Thyroid gland (tissue), 4 donors: ENCODE measurements around the gene KRTAP5-4. TPM values are rescaled to one million over a fixed set of nuclear protein-coding genes. Genes with fewer than 3 reads are reported as not detected.

ENCODE experiments used
- DNase-seq, 2 donors: peaks; one replicate each; pipeline ENCODE4 v3.0.0-alpha.2; 2019
- H3K27ac ChIP-seq, 3 donors: fragments of 200-600 bp; sonication (generic); 1 replicate in 2 of 3; 2 replicates in 1 of 3; pipeline ENCODE4 v1.5.1; 2016 to 2019; ENCODE audit warnings: mild to moderate bottlenecking in 1 of 3, moderate library complexity in 1 of 3
- H3K27me3 ChIP-seq: fragments of 200-600 bp; sonication (generic); one replicate; pipeline ENCODE4 v1.5.1; 2019
- H3K36me3 ChIP-seq, 2 donors: fragments of 200-600 bp; sonication (generic); one replicate each; pipeline ENCODE4 v1.5.1; 2016 to 2019
- H3K4me1 ChIP-seq, 2 donors: fragments of 200-600 bp; sonication (generic); one replicate each; pipeline ENCODE4 v1.5.1; 2017 to 2019
- H3K4me3 ChIP-seq, 3 donors: fragments of 200-600 bp; sonication (generic); replicated peaks in 1 of 3; 1 replicate in 2 of 3; 2 replicates in 1 of 3; pipeline ENCODE4 v1.5.1; 2016; ENCODE audit warnings: mild to moderate bottlenecking in 1 of 3
- H3K9me3 ChIP-seq: fragments of 200-600 bp; sonication (generic); one replicate; pipeline ENCODE4 v1.5.1; 2017
- POLR2A ChIP-seq, 2 donors: fragments of 450-650 bp; IDR thresholded peaks; one replicate each; pipeline ENCODE4 v1.6.1; 2017; ENCODE audit warnings: antibody characterized with exemption in 2 of 2, mild to moderate bottlenecking in 2 of 2, moderate library complexity in 1 of 2
- WGBS, 2 donors: methylation state at CpG; one replicate each; pipeline ENCODE4 v1.1.5; 2017; 5-methylcytosine and 5-hydroxymethylcytosine counted together
- intact Hi-C: fragments of 100-400 bp; cut with DNase I; formaldehyde crosslinking; loops from one replicate; pipeline ENCODE4 v1.15.1; 2023
- total RNA-seq, 4 donors: library from RNA; depleted of rRNA; stranded (reverse); fragments of >200 nt; gene quantifications; one replicate each; pipeline ENCODE4 v1.2.3, GENCODE V29; 2016
- TF ChIP-seq, protein P1 (sequence below), 6 experiments: fragments of 200-600 bp in 3 of 6; fragments of 450-650 bp in 3 of 6; sonication (generic) in 3 of 6; IDR thresholded peaks; one replicate each; pipeline ENCODE4 v1.5.1; 2016 to 2019; ENCODE audit warnings: antibody characterized with exemption in 6 of 6, mild to moderate bottlenecking in 2 of 6, inconsistent platforms in 1 of 6, moderate library complexity in 1 of 6

Gene KRTAP5-4
- total RNA-seq, 4 donors from 2014 or later, result not detected

DNA sequence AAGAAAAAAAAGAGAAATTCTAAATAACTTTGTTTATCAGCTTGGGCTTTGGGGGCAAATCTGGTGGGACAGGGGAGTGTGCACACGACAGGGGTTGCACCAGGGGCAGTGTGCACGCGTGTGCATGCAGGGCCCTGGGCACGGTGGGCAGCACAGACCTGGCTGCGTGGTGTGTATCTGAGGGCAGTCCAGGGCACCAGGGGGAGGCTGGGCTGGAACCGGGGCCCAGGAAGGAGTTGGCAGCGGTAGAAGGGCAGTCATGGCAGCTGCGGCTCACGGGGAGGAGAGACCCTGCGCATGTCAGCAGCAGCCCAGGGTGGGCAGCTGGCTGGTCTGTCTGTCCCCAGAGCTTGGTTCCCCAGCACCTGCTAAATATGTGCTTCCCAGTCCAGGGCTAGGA, 11.9 kb upstream of the KRTAP5-4 start:
- Histone ChIP-seq H3K27ac (no peak overlapping the region), H3K4me1 (no peaks in the 10 kb centered on the region), H3K36me3 (no peaks in the 10 kb centered on the region), H3K4me3 (no peak overlapping the region), H3K27me3 (peaks cover 4% of the 10 kb centered on the region), H3K9me3 (no peaks in the 10 kb centered on the region)
- DNase-seq, result no peak
- WGBS, 2 donors, result 87 to 93% methylated on average over 10 of the region's 10 CpGs
- intact Hi-C loops, result no loop called here
- TF ChIP-seq, protein P1, sequence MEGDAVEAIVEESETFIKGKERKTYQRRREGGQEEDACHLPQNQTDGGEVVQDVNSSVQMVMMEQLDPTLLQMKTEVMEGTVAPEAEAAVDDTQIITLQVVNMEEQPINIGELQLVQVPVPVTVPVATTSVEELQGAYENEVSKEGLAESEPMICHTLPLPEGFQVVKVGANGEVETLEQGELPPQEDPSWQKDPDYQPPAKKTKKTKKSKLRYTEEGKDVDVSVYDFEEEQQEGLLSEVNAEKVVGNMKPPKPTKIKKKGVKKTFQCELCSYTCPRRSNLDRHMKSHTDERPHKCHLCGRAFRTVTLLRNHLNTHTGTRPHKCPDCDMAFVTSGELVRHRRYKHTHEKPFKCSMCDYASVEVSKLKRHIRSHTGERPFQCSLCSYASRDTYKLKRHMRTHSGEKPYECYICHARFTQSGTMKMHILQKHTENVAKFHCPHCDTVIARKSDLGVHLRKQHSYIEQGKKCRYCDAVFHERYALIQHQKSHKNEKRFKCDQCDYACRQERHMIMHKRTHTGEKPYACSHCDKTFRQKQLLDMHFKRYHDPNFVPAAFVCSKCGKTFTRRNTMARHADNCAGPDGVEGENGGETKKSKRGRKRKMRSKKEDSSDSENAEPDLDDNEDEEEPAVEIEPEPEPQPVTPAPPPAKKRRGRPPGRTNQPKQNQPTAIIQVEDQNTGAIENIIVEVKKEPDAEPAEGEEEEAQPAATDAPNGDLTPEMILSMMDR (IDR thresholded peaks at IDR 0.05), result no peak
- no peak for TF ChIP-seq POLR2A (IDR thresholded peaks at IDR 0.05)

DNA sequence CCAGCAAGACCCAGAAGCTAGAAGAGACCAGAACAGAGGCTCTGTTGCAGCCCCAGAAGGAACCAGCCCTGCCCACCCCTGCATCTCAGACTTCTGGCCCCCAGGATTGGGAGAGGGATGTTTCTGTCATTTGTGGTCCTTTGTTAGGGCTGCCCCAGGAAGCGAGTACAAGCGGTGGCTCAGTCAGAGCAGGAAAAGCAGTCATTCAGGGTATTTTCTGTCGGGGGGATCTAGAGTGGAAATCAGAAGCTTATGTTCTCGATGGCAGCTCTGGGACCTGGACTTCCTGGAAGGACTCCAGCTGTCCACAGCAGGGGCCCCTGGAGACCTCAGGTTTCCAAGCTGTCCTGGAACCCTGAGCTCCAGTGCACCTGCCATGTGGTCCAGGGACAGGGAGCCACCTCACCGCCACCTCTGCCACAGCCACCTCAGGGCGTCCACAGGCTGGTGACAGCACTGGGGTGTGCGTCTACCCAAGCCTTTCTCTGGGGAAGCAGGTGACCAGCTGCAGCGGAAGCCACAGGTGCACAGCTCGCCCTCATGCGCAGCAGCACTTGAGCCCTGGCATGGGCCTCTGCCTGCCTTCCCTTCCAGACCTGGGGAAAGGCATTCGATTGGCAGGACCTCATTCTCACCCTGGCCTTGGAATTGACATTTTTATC, 10.2 kb upstream of the KRTAP5-4 start:
- 58 to 69% methylated on average over 6 to 8 of the region's 11 CpGs for WGBS, 2 donors
- peaks cover 4% of the 10 kb centered on the region for H3K27me3 ChIP-seq
- no peaks in the 10 kb centered on the region for H3K9me3 ChIP-seq

DNA sequence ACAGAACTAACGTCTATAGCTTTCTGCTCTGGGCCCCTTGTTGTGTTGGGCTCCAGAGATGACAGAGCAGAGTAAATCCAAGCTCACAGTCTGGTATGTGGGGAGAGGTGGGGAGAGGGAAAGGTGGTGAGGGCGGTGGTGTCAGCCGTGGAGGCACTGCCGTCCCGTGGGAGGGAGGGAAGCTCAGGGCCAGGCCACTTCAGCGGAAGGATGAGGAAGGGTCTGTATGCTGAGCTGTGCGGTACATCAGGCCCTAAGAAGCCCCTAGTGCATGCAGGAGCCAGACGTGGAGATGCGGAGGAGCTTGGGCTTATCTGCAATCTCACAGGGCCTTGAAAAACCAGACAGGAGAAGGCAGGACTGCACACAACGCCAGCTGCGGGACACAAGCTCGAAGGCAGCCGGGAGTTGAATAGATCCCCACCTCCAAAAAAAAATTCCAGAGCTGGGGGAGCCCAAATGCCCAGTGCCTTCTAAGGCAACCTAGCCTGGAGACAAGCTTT, 9.2 kb upstream of the KRTAP5-4 start:
- Histone ChIP-seq H3K27me3 (peaks cover 4% of the 10 kb centered on the region), H3K4me3 (no peak overlapping the region), H3K27ac (no peak overlapping the region), H3K36me3 (no peaks in the 10 kb centered on the region), H3K4me1 (no peaks in the 10 kb centered on the region), H3K9me3 (no peaks in the 10 kb centered on the region)
- no peak for TF ChIP-seq POLR2A (IDR thresholded peaks at IDR 0.05)
- TF ChIP-seq, protein P1 (IDR thresholded peaks at IDR 0.05), result no peak
- DNase-seq, result no peak
- intact Hi-C loops, result no loop called here
- WGBS, 2 donors, result 49 to 72% methylated on average over 13 of the region's 13 CpGs

More for the DNA sequence above, 10.2 kb upstream of the KRTAP5-4 start:
- no peak overlapping the region for H3K27ac ChIP-seq
- DNase-seq, result no peak
- intact Hi-C loops, result no loop called here
- H3K4me1 ChIP-seq, result no peaks in the 10 kb centered on the region
- no peaks in the 10 kb centered on the region for H3K36me3 ChIP-seq
- H3K4me3 ChIP-seq, result no peak overlapping the region
- no peak for TF ChIP-seq POLR2A (IDR thresholded peaks at IDR 0.05)
- TF ChIP-seq, protein P1 (IDR thresholded peaks at IDR 0.05), result no peak

DNA sequence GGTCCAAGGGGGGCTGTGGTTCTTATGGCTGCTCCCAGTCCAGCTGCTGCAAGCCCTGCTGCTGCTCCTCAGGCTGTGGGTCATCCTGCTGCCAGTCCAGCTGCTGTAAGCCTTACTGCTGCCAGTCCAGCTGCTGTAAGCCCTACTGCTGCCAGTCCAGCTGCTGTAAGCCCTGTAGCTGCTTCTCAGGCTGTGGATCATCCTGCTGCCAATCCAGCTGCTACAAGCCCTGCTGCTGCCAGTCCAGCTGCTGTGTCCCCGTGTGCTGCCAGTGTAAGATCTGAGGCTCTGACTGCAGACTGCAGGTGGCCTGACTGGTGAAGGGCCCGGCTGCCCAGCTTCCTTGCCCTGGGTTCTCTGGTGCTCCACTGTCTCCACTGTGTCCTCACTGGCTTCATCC, 8.3 kb upstream of the KRTAP5-4 start:
- no peaks in the 10 kb centered on the region for H3K4me1 ChIP-seq
- peaks cover 4% of the 10 kb centered on the region for H3K27me3 ChIP-seq
- 69% methylated on average over 2 of the region's 2 CpGs; no CpG with 5 or more reads in 1 of the 2 donors for WGBS, 2 donors
- H3K27ac ChIP-seq, result no peak overlapping the region
- H3K9me3 ChIP-seq, result no peaks in the 10 kb centered on the region
- H3K36me3 ChIP-seq, result no peaks in the 10 kb centered on the region
- no peak overlapping the region for H3K4me3 ChIP-seq
- DNase-seq, result no peak
- intact Hi-C loops, result no loop called here
- TF ChIP-seq, protein P1 (IDR thresholded peaks at IDR 0.05), result no peak
- no peak for TF ChIP-seq POLR2A (IDR thresholded peaks at IDR 0.05)
